Colonic mucosa (tissue), 4 donors: ENCODE data around the gene HUS1B. TPM values are rescaled to one million over a fixed set of nuclear protein-coding genes. Genes with fewer than 3 reads are reported as not detected.

Experiments used
- DNase-seq: peaks from one replicate; pipeline ENCODE4 v3.0.0-alpha.2; 2020
- H3K27ac ChIP-seq: fragments of 200-600 bp; one replicate; pipeline ENCODE4 v1.8.0; 2021
- H3K27me3 ChIP-seq: fragments of 200-600 bp; one replicate; pipeline ENCODE4 v1.8.0; 2021
- H3K36me3 ChIP-seq: fragments of 200-600 bp; one replicate; pipeline ENCODE4 v1.8.0; 2021
- H3K4me1 ChIP-seq: fragments of 200-600 bp; one replicate; pipeline ENCODE4 v1.8.0; 2021; ENCODE audit warnings: mild to moderate bottlenecking
- H3K4me3 ChIP-seq: fragments of 200-600 bp; one replicate; pipeline ENCODE4 v1.8.0; 2021
- H3K9ac ChIP-seq, 2 donors: one replicate each; pipeline ENCODE4 v1.7.0; 2013; ENCODE audit warnings: control low read depth in 2 of 2, low read depth in 2 of 2, low read length in 2 of 2
- H3K9me3 ChIP-seq: fragments of 200-600 bp; one replicate; pipeline ENCODE4 v1.8.0; 2021
- intact Hi-C: fragments of 100-400 bp; cut with DNase I; formaldehyde crosslinking; loops from one replicate; pipeline ENCODE4 v1.14.1; 2022
- total RNA-seq, 2 donors: library from RNA; stranded (reverse); fragmentation: NEBNext Ultra II Directional in 1 of 2; extraction: Animal tissue kit (Norgen Biotek cat#: 25700) in 1 of 2; gene quantifications; one replicate each; pipeline ENCODE4 v1.2.1, GENCODE V29; 2021
- TF ChIP-seq, protein P1 (sequence below): fragments of 200-600 bp; IDR thresholded peaks from one replicate; pipeline ENCODE4 v1.8.0; 2022; ENCODE audit warnings: antibody characterized with exemption, mild to moderate bottlenecking
- donor health status: healthy.
- donor health status: DM: no; HTN: no; CAD: no.
- donor health status: DM: no; HTN: no; CAD: no.

Gene HUS1B
- total RNA-seq, 2 donors from 2014 or later, result 0.64 to 1.1 TPM

DNA sequence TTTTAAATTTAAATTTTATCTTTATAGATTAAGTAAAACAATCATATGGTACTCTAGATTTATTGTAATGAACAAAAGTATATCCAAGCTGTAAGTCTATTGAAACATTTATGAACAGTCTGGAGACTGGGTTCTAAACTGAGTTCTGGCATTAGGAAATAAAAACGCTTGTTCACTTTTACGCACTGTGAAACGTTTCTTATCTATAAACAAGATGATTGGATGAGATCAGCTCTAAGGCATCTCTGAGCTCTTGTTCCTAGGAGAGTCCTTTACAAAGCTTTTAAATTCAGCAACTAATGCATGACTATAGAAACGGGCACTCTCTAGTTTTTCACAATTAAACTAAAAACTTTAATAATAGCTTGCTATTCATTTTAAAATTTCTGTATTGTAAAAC is 6.8 kb downstream of the HUS1B start:
- no peaks in the 10 kb centered on the region for H3K9me3 ChIP-seq
- H3K9ac ChIP-seq, result no peak overlapping the region
- TF ChIP-seq, protein P1, sequence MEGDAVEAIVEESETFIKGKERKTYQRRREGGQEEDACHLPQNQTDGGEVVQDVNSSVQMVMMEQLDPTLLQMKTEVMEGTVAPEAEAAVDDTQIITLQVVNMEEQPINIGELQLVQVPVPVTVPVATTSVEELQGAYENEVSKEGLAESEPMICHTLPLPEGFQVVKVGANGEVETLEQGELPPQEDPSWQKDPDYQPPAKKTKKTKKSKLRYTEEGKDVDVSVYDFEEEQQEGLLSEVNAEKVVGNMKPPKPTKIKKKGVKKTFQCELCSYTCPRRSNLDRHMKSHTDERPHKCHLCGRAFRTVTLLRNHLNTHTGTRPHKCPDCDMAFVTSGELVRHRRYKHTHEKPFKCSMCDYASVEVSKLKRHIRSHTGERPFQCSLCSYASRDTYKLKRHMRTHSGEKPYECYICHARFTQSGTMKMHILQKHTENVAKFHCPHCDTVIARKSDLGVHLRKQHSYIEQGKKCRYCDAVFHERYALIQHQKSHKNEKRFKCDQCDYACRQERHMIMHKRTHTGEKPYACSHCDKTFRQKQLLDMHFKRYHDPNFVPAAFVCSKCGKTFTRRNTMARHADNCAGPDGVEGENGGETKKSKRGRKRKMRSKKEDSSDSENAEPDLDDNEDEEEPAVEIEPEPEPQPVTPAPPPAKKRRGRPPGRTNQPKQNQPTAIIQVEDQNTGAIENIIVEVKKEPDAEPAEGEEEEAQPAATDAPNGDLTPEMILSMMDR, result no peak

DNA sequence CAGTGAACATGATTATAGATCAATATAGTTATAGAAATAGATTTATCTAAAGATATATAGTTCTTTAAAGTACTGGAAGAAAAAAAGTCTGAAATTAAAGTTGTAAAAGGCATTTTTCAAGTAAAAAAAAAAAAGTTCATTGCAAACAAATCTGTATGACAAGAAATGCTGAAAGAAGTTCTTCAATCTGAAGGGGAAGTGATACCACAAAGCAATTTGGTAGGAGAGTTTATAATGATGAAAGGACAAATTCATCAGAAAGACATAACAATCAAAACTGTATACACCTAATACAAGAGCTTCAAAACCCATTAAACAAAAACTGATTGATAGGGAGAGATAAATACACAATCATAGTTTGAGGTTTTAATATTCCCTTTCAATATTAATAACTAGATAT is 14.1 kb downstream of the HUS1B start:
- no peak for DNase-seq
- no peak overlapping the region for H3K9ac ChIP-seq
- no peaks in the 10 kb centered on the region for H3K36me3 ChIP-seq
- H3K4me3 ChIP-seq, result no peak overlapping the region
- H3K4me1 ChIP-seq, result no peaks in the 10 kb centered on the region
- intact Hi-C loops, result no loop called here
- no peaks in the 10 kb centered on the region for H3K9me3 ChIP-seq
- H3K27ac ChIP-seq, result no peak overlapping the region
- TF ChIP-seq, protein P1, result no peak
- H3K27me3 ChIP-seq, result no peaks in the 10 kb centered on the region

More for the DNA sequence above, 6.8 kb downstream of the HUS1B start:
- intact Hi-C loops, result no loop called here
- Histone ChIP-seq H3K4me1 (no peaks in the 10 kb centered on the region), H3K27me3 (no peaks in the 10 kb centered on the region), H3K4me3 (no peak overlapping the region), H3K27ac (no peak overlapping the region), H3K36me3 (no peaks in the 10 kb centered on the region)
- DNase-seq, result no peak

DNA sequence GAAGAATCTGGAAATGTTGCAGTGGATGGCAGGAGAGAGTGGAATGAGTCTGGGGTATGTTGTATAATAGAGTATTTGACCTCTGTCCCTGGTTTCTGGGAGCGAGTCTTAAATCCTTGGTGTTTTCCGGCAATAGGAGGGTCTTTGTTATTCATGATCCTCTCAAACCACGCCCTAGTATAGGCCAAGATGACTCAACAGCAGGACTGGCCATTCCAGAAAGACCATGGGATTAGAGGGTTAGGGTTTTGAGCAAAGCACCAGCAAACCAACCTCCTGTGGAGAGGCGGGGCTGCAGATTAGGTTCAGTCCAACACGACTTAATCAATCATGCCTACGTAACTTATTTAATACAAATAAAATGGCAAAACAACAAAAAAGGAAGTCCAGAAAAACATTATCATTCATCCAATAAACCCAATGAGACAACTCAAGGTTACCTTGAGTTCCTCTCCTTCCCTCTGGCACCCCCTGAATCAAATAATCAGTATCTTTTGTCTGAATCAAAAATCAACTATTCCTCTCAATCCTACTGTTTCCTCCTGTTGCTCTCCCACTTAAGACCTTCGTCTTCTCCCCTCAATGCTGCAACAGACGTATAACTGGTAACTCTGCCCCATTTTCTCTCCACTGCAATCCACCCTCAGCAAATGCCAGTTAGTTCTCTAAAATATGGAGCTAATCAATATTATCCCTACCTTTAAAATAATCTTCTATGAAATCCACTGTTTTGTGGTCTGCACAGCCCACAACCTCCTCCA is 15.5 kb downstream of the HUS1B start:
- Histone ChIP-seq H3K9ac (no peak overlapping the region), H3K36me3 (no peaks in the 10 kb centered on the region), H3K27ac (no peak overlapping the region), H3K4me3 (no peak overlapping the region), H3K4me1 (no peaks in the 10 kb centered on the region), H3K27me3 (no peaks in the 10 kb centered on the region), H3K9me3 (no peaks in the 10 kb centered on the region)
- intact Hi-C loops, result no loop called here
- TF ChIP-seq, protein P1, result no peak
- no peak for DNase-seq

DNA sequence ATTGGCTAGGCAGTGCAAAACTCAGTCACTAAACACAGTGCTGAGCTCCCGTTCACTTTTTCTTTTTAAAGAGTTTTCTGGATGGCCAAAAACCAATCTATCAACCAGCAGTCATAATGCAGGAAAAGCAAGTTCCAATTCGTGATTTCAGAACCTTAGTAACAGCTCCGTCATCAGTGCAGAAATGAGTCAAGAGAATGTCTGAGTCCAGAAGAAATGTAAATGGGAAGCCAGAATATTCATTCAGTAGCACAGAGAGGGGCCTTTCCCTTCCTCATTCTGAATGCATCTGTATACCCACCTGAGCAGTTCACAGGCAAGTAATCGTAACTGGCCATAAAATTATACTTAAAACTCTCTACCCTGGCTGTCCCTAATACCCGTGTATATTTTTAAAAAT is 20.4 kb downstream of the HUS1B start:
- TF ChIP-seq, protein P1, result no peak
- no peak for DNase-seq
- Histone ChIP-seq H3K27ac (no peak overlapping the region), H3K27me3 (no peaks in the 10 kb centered on the region), H3K4me1 (no peaks in the 10 kb centered on the region), H3K9ac (no peak overlapping the region), H3K4me3 (no peak overlapping the region), H3K9me3 (no peaks in the 10 kb centered on the region), H3K36me3 (no peaks in the 10 kb centered on the region)
- intact Hi-C loops, result no loop called here

- Histone ChIP-seq H3K4me1 (no peaks in the 10 kb centered on the region), H3K9ac (no peak overlapping the region), H3K27me3 (no peaks in the 10 kb centered on the region), H3K9me3 (no peaks in the 10 kb centered on the region), H3K27ac (no peak overlapping the region), H3K4me3 (no peak overlapping the region), H3K36me3 (no peaks in the 10 kb centered on the region)
- TF ChIP-seq, protein P1, result no peak
- DNase-seq, result no peak
- intact Hi-C loops, result no loop called here
These were observed 21.7 kb downstream of the HUS1B start for GRCh38 chr6:635233-635632.
